Endothelial cell of umbilical vein (primary cell): ENCODE measurements around the gene WNT2. TPM values are rescaled to one million over a fixed set of nuclear protein-coding genes. Genes with fewer than 3 reads are reported as not detected.

Source experiments
- BruUV-seq: library from RNA; stranded (reverse); fragments of 400-500 nt; replicated peaks from 2 replicates; lab custom pipeline; 2021; lab: Mats Ljungman, UMichigan
- CTCF ChIA-PET: fragments of 300-600, 350-600 bp; sonication (Branson Sonifier 250); formaldehyde crosslinking; loops from one replicate; lab custom pipeline; 2021; ENCODE audit warnings: antibody characterized with exemption, inconsistent platforms; lab: Charles Lee
- POLR2A ChIA-PET: fragments of 300-600, 350-600 bp; sonication (Branson Sonifier 250); formaldehyde crosslinking; loops from one replicate; lab custom pipeline; 2021; ENCODE audit warnings: antibody characterized with exemption, inconsistent platforms; lab: Charles Lee
- DNase-seq: peaks from one replicate; pipeline ENCODE4 v3.0.0-alpha.2; 2011; ENCODE audit warnings: low read depth, low spot score
- FAIRE-seq: peaks from 2 replicates; lab custom pipeline; 2011; peaks lifted over from hg19 to GRCh38; lab: Jason Lieb, UNC
- H2AFZ ChIP-seq: 2 replicates; pipeline ENCODE4 v1.6.0; 2012; ENCODE audit warnings: low read depth, low read length, control low read depth, inconsistent platforms
- H3K27ac ChIP-seq: 2 replicates; pipeline ENCODE4 v1.5.1; 2011; ENCODE audit warnings: low read depth, mild to moderate bottlenecking, control low read depth, low read length, moderate library complexity; ENCODE audit not compliant: insufficient read depth
- H3K27me3 ChIP-seq, 2 experiments: 2 replicates each; pipeline versions ENCODE4 v1.6.0 to v1.6.1; 2011; ENCODE audit warnings: low read length in 2 of 2, mixed read lengths in 1 of 2; ENCODE audit not compliant: control insufficient read depth in 2 of 2, insufficient read depth in 2 of 2
- H3K36me3 ChIP-seq, 2 experiments: 2 replicates in 1 of 2; 3 replicates in 1 of 2; pipeline ENCODE4 v1.5.1; 2011; ENCODE audit warnings: low read length in 2 of 2, mild to moderate bottlenecking in 1 of 2, moderate library complexity in 1 of 2; ENCODE audit not compliant: control insufficient read depth in 2 of 2, insufficient read depth in 2 of 2; ENCODE audit errors: extremely low read depth in 1 of 2
- H3K4me1 ChIP-seq: 3 replicates; pipeline ENCODE4 v1.5.1; 2011; ENCODE audit warnings: mild to moderate bottlenecking, low read length; ENCODE audit not compliant: control insufficient read depth, insufficient read depth; ENCODE audit errors: extremely low read depth
- H3K4me2 ChIP-seq: 2 replicates; pipeline ENCODE4 v1.6.1; 2011; ENCODE audit warnings: low read length, control low read depth, mixed read lengths; ENCODE audit not compliant: insufficient read depth
- H3K4me3 ChIP-seq, 3 experiments: fragments of 200-600 bp in 1 of 3; sonication (generic), shearing (Covaris generic) in 1 of 3; replicated peaks in 1 of 3; 2 replicates each; pipeline ENCODE4 v1.5.1; 2011 to 2016; ENCODE audit warnings: control low read depth in 3 of 3, low read length in 3 of 3, mild to moderate bottlenecking in 2 of 3, inconsistent platforms in 1 of 3, low read depth in 1 of 3, moderate library complexity in 1 of 3; ENCODE audit not compliant: insufficient read depth in 1 of 3
- H3K79me2 ChIP-seq: 2 replicates; pipeline ENCODE4 v1.6.0; 2012; ENCODE audit warnings: low read length, inconsistent platforms; ENCODE audit not compliant: control insufficient read depth, insufficient read depth
- H3K9ac ChIP-seq: replicated peaks from 2 replicates; pipeline ENCODE3; 2011; ENCODE audit warnings: low read length, control low read depth; ENCODE audit not compliant: insufficient read depth; ENCODE audit errors: extremely low read depth
- H3K9me1 ChIP-seq: replicated peaks from 3 replicates; pipeline ENCODE4 v1.6.0; 2011; ENCODE audit warnings: mild to moderate bottlenecking, low read length; ENCODE audit not compliant: control insufficient read depth, insufficient read depth; ENCODE audit errors: extremely low read depth
- H3K9me3 ChIP-seq: replicated peaks from 2 replicates; pipeline ENCODE4 v1.5.1; 2012; ENCODE audit warnings: low read length, inconsistent platforms; ENCODE audit not compliant: control insufficient read depth, insufficient read depth
- H4K20me1 ChIP-seq: replicated peaks from 2 replicates; pipeline ENCODE3; 2011; ENCODE audit warnings: mild to moderate bottlenecking, low read length; ENCODE audit not compliant: control insufficient read depth, insufficient read depth; ENCODE audit errors: extremely low read depth
- CTCF ChIP-seq, 2 donors: IDR thresholded peaks; 1 replicate in 1 of 2; 2 replicates in 1 of 2; pipeline ENCODE4 v1.5.1; 2011; ENCODE audit warnings: low read length in 2 of 2, mild to moderate bottlenecking in 2 of 2, moderate library complexity in 2 of 2, control low read depth in 1 of 2, inconsistent platforms in 1 of 2, low read depth in 1 of 2; ENCODE audit not compliant: insufficient read depth in 1 of 2; ENCODE audit errors: extremely low read depth in 1 of 2
- EZH2 ChIP-seq: IDR thresholded peaks from 2 replicates; pipeline ENCODE4 v1.6.1; 2012; ENCODE audit warnings: borderline replicate concordance, low read depth, mild to moderate bottlenecking, moderate library complexity, low read length, inconsistent platforms; ENCODE audit not compliant: severe bottlenecking
- FOS ChIP-seq: IDR thresholded peaks from 2 replicates; pipeline ENCODE4 v1.6.1; 2011; ENCODE audit warnings: mild to moderate bottlenecking, low read length, moderate library complexity, borderline replicate concordance; ENCODE audit not compliant: insufficient read depth
- GATA2 ChIP-seq: IDR thresholded peaks from 2 replicates; pipeline ENCODE4 v1.7.0; 2011; ENCODE audit warnings: low read depth, mild to moderate bottlenecking, moderate library complexity, mixed read lengths, low read length; ENCODE audit not compliant: insufficient read length, insufficient read depth
- JUN ChIP-seq: IDR thresholded peaks from 2 replicates; pipeline ENCODE4 v1.6.1; 2011; ENCODE audit warnings: borderline replicate concordance, low read depth; ENCODE audit not compliant: insufficient read length, insufficient read depth
- MAX ChIP-seq: IDR thresholded peaks from 2 replicates; pipeline ENCODE4 v1.6.1; 2011; ENCODE audit not compliant: insufficient read depth, insufficient read length
- MYC ChIP-seq: IDR thresholded peaks from one replicate; pipeline ENCODE4 v1.6.1; 2011; ENCODE audit warnings: mild to moderate bottlenecking, low read depth, low read length
- POLR2A ChIP-seq: IDR thresholded peaks from 2 replicates; pipeline ENCODE4 v1.6.1; 2012; ENCODE audit warnings: low read depth, mild to moderate bottlenecking, control low read depth, low read length
- POLR2AphosphoS5 ChIP-seq: IDR thresholded peaks from 2 replicates; pipeline ENCODE4 v1.6.1; 2012; ENCODE audit warnings: low read depth, mild to moderate bottlenecking, control low read depth, low read length, moderate library complexity; ENCODE audit not compliant: insufficient read depth
- dilution Hi-C: fragments of 300-500 bp; cut with MboI; formaldehyde crosslinking; loops from one replicate; pipeline ENCODE4 v1.15.0; 2019; ENCODE audit warnings: low sequenced_read_pairs; ENCODE audit not compliant: extremely low pct_ligation_motif_present
- intact Hi-C: fragments of 100-400 bp; cut with micrococcal nuclease; formaldehyde crosslinking; loops from one replicate; pipeline ENCODE4 v1.10.0; 2022
- polyA plus RNA-seq, 4 experiments: library from polyadenylated mRNA; depleted of rRNA in 3 of 4; stranded (reverse) in 3 of 4; unstranded in 1 of 4; fragments of >200 nt; gene quantifications; 2 replicates each; pipeline versions ENCODE4 v1.2.1 to v1.2.3, GENCODE V29; 2011 to 2012; ENCODE audit warnings: missing spikeins in 1 of 4
- total RNA-seq: library from RNA; stranded (reverse); gene quantifications from 2 replicates; pipeline ENCODE4 v1.2.3, GENCODE V29; 2021

WNT2 gene
- total and polyA plus RNA-seq, 2 donors (not counting 3 experiments of a cell fraction or from before 2014, with no cell fraction given): not detected

- no peaks in the 10 kb centered on the region for H3K9me3 ChIP-seq
- peaks cover 4 to 31% of the 10 kb centered on the region in 2 experiments for H3K27me3 ChIP-seq
- ChIA-PET CTCF (no interaction called here), POLR2A (no interaction called here)
- DNase-seq (no peak), FAIRE-seq (no peak)
- no peaks in the 10 kb centered on the region for H3K4me1 ChIP-seq
- no peak overlapping the region for H3K4me2 ChIP-seq
- H2AFZ ChIP-seq: no peak overlapping the region
- H3K36me3 ChIP-seq: no peaks in the 10 kb centered on the region
- no TSS peak for BruUV-seq
- H3K9ac ChIP-seq: no peak overlapping the region
- dilution Hi-C loops (no loop called here), intact Hi-C loops (no loop called here)
- H3K27ac ChIP-seq: no peak overlapping the region
- H3K4me3 ChIP-seq: no peak overlapping the region
- H3K9me1 ChIP-seq: no peaks in the 10 kb centered on the region
- H3K79me2 ChIP-seq: no peaks in the 10 kb centered on the region
- no peaks in the 10 kb centered on the region for H4K20me1 ChIP-seq
- TF ChIP-seq FOS (no peak), CTCF (IDR thresholded peaks at IDR 0.05; ENCODE audit: extremely low read depth in 1 of 2, insufficient read depth in 1 of 2, low read depth in 1 of 2, low read length in 2 of 2) (no peak), GATA2 (no peak), EZH2 (no peak), MAX (no peak), POLR2AphosphoS5 (no peak), MYC (no peak), JUN (no peak), POLR2A (no peak)
These were observed 9.2 kb upstream of the WNT2 start for GRCh38 chr7:117332031-117332430.
